T-helper 17 cell (primary cell): ENCODE measurements around the gene ERP44. TPM values are rescaled to one million over a fixed set of nuclear protein-coding genes. Genes with fewer than 3 reads are reported as not detected.
A peak's percentile ranks its signal among the peaks of the same experiment; 100 is the strongest.

Experiments
- ATAC-seq: fragments of 150-1000 bp; cut with Tn5 transposase; 2 replicates; pipeline ENCODE4 v1.10.0; 2021; ENCODE audit warnings: mild to moderate bottlenecking, moderate library complexity
- DNase-seq, 3 donors: peaks; one replicate each; pipeline versions ENCODE4 v3.0.0 to v3.0.0-alpha.2; 2020 to 2021
- H3K9me3 ChIP-seq: one replicate; pipeline ENCODE4 v1.7.0; 2013; ENCODE audit warnings: low read length, mild to moderate bottlenecking; ENCODE audit not compliant: control insufficient read depth, poor library complexity, severe bottlenecking
- H3K27ac Mint-ChIP-seq: one replicate; pipeline ENCODE4 v1.8.0; 2022; ENCODE audit warnings: mild to moderate bottlenecking, moderate library complexity, mixed read lengths
- H3K27me3 Mint-ChIP-seq: one replicate; pipeline ENCODE4 v1.8.0; 2022; ENCODE audit warnings: mixed read lengths
- H3K36me3 Mint-ChIP-seq: one replicate; pipeline ENCODE4 v1.8.0; 2022; ENCODE audit warnings: low read depth, mixed read lengths
- H3K4me1 Mint-ChIP-seq: one replicate; pipeline ENCODE4 v1.8.0; 2022; ENCODE audit warnings: mild to moderate bottlenecking, mixed read lengths
- H3K4me3 Mint-ChIP-seq: one replicate; pipeline ENCODE4 v1.8.0; 2022; ENCODE audit warnings: mild to moderate bottlenecking, moderate library complexity, mixed read lengths
- total RNA-seq, 4 donors: library from RNA in 2 of 4; stranded (reverse) in 2 of 4; gene quantifications; one replicate each; pipeline ENCODE4 v1.2.3 and lab custom pipeline; 2022 to 2026

Gene ERP44
- total RNA-seq, 2 donors from 2014 or later, result 11.6 to 12.4 TPM

DNA sequence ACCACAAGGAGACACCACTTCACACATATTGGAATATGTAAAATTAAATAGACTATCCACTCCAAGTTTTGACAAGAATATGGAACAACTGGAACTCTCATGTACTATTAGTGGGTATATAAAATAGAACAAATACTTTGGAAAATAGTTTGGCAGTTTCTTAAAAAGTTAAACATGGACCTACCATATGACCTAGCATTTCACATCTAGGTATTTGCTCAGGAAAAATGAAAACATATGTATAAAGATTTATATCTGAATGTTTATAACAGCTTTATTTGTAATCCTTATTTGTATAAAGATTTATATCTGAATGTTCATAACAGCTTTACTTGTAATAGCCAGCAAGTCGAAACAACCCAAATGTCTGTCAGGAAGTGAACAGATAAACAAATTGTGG lies 49.2 kb downstream of the ERP44 start:
- Mint-ChIP-seq H3K27ac (no peak overlapping the region), H3K36me3 (peaks cover 8% of the 10 kb centered on the region), H3K27me3 (no peaks in the 10 kb centered on the region), H3K4me3 (no peak overlapping the region), H3K4me1 (peaks cover 23% of the 10 kb centered on the region)
- DNase-seq (no peak), ATAC-seq (no peak)
- H3K9me3 ChIP-seq, result no peaks in the 10 kb centered on the region

DNA sequence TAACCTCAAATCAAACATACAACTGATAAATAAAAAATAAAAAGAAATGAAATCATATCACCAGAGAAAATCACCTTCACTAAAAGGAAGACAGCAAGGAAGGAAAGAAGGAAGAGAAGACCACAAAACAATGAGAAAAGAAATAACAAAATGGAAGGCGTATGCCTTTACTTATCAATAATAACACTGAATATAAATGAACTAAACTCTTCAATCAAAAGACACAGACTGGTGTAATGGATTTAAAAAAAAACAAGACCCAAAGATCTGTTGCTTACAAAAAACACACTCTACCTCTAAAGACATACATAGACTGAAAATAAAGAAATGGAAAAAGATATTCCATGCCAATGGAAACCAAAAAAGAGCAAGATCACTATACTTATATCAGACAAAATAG lies 60.3 kb downstream of the ERP44 start:
- no peak overlapping the region for H3K27ac Mint-ChIP-seq
- ATAC-seq, result no peak
- DNase-seq, result no peak

DNA sequence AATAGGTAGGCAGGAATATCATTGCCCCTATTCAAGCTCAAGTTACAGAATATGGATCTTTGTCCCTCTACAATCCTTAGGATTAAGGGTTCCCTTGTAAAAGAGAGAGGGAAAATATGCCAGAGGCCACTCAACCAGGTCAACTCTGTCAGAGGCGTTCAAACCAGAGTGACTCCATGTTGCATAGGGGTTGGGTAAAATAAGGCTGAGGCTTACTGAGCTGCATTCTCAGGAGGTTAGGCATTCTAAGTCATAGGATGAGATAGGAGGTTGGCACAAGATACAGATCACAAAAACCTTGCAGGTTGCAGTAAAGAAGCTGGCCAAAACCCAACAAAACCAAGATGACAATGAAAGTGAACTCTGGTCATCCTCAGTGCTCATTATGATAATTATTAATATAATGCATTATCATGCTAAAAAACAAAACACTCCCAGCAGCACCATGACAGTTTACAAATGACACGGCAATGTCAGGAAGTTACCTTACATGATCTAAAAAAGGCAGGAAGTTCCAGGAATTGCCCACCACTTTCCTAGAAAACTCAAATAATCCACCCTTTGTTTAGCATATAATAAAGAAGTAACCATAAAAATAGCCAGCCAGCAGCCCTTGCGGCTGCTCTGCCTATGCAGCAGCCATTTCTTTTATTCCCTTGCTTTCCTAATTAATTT lies 64.8 kb downstream of the ERP44 start:
- Mint-ChIP-seq H3K4me3 (no peak overlapping the region), H3K27ac (no peak overlapping the region), H3K27me3 (no peaks in the 10 kb centered on the region), H3K4me1 (peaks cover 20% of the 10 kb centered on the region), H3K36me3 (peaks cover 3% of the 10 kb centered on the region)
- DNase-seq (no peak), ATAC-seq (no peak)
- no peaks in the 10 kb centered on the region for H3K9me3 ChIP-seq

More for the DNA sequence above, 60.3 kb downstream of the ERP44 start:
- Mint-ChIP-seq H3K36me3 (peaks cover 10% of the 10 kb centered on the region), H3K4me3 (no peak overlapping the region), H3K4me1 (peaks cover 20% of the 10 kb centered on the region), H3K27me3 (no peaks in the 10 kb centered on the region)
- H3K9me3 ChIP-seq, result no peaks in the 10 kb centered on the region

DNA sequence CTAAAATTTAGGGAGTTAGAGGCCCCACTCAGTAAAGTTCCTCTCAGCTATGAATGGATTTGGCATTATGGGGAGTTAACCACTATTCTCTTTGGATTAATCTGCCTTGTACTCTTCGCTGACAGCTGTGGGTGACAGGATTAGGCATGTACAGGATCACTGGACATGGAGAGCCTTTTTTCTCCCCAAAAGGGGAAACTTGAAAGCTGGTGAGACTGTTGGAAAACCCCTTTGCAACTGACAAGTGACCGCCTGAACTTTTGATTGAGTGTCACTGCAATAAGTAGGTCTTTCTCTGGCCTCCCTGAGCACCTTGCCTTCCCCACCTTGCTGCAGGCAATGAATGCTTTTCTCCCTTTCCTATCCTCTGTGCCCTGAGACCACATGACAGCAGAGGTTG lies 68.3 kb downstream of the ERP44 start:
- Mint-ChIP-seq H3K4me3 (no peak overlapping the region), H3K27me3 (no peaks in the 10 kb centered on the region), H3K4me1 (peaks cover 16% of the 10 kb centered on the region), H3K27ac (peak overlapping the region; percentile 9), H3K36me3 (no peaks in the 10 kb centered on the region)
- H3K9me3 ChIP-seq, result no peaks in the 10 kb centered on the region
- ATAC-seq, result no peak
- no peak for DNase-seq

DNA sequence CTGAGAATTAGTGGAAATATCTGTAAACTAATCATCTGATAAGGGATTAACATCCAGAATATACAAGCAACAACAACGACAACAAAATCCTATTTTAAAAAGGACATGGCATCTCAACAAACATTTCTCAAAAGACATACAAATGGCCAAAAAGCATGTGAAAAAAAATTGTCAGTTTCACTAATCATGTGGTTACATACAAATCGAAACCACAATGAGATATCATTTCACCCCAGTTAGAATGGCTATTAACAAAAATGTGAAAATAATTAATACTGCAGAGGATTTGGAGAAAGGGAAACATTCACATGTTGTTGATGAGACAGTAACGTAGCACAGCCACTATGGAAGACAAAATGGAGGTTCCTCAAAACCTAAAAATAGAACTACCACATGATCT lies 69.5 kb downstream of the ERP44 start:
- no peaks in the 10 kb centered on the region for H3K27me3 Mint-ChIP-seq
- peaks cover 10% of the 10 kb centered on the region for H3K4me1 Mint-ChIP-seq
- no peak overlapping the region for H3K4me3 Mint-ChIP-seq
- peak overlapping the region; percentile 27 for H3K27ac Mint-ChIP-seq
- no peak for DNase-seq
- no peaks in the 10 kb centered on the region for H3K9me3 ChIP-seq
- no peaks in the 10 kb centered on the region for H3K36me3 Mint-ChIP-seq
- ATAC-seq, result no peak

DNA sequence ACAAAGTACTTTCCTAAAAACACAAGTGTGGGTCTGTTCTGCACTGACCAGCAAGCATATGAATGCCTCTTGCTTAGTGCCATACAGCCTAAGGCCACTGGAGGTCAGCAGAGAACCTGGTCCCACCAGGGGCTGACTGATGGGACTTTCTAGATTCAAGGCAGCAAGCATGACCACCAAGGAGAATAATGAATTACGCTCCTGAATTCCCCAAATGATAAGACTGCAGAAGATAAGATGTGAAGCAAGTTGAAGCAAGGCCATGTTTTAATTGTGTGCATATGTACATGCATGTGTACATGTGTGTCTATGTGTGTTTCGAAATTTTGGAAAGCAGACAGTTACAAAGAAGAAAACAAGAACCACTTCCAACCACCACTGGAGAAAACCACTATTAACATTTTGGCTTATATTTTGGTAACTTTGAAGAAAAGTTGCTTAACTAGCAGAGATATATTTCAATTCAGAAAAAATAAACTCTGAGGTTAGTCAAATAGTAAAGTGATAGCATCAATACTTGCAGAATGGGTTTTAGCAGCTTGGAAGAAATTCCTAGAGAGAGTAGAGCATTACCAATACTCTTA lies 70.5 kb downstream of the ERP44 start:
- peak overlapping the region; percentile 51 for H3K27ac Mint-ChIP-seq
- H3K9me3 ChIP-seq, result no peaks in the 10 kb centered on the region
- H3K27me3 Mint-ChIP-seq, result no peaks in the 10 kb centered on the region
- H3K36me3 Mint-ChIP-seq, result no peaks in the 10 kb centered on the region
- ATAC-seq, result peak; percentile 98
- peak overlapping the region; percentile 45 for H3K4me3 Mint-ChIP-seq
- peak; percentile 28 to 48 (median 29) for DNase-seq
- peaks cover 10% of the 10 kb centered on the region for H3K4me1 Mint-ChIP-seq

DNA sequence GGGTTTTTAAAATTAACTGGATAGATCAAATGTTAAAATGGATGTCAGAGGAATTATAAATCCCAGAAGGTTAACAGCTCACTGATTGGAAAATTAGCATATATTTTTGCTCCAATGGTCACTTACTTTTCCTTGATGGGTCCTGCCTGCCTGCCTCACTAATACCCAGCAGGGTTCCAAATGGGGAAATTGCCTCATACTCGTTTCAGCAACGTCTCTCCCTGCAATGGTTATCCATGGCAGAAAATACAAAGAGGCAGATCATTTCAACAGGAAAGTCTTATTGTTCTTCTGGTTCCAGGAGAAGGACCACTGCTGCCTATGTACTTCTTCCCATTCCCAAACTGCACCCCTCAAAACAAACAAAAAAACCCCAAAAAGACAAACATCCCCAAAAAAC lies 71.3 kb downstream of the ERP44 start:
- no peak for ATAC-seq
- no peak for DNase-seq
- H3K9me3 ChIP-seq, result no peaks in the 10 kb centered on the region
- peaks cover 10% of the 10 kb centered on the region for H3K4me1 Mint-ChIP-seq
- no peaks in the 10 kb centered on the region for H3K36me3 Mint-ChIP-seq
- no peaks in the 10 kb centered on the region for H3K27me3 Mint-ChIP-seq
- no peak overlapping the region for H3K4me3 Mint-ChIP-seq
- peak overlapping the region; percentile 51 for H3K27ac Mint-ChIP-seq

DNA sequence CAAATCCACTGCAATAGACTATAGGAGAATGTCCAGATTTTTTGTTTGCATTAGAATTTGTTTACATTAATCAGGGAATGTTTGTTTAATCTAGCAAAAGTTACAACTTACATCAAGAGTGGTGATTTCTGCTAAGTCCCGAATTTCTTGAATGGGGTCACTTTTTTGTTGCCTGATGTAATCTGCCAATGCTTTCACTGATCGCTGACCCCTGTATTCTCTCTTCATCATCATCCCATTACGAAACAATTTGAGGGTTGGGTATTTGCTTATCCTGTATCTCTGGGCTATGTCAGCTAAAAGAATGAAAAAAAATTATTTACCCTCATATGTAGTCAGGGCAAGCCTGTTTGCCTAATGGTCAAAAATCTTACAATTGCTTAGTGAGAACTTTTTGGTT lies 76.9 kb downstream of the ERP44 start:
- no peak for ATAC-seq
- Mint-ChIP-seq H3K4me1 (peaks cover 7% of the 10 kb centered on the region), H3K27me3 (no peaks in the 10 kb centered on the region), H3K36me3 (peaks cover 9% of the 10 kb centered on the region), H3K4me3 (no peak overlapping the region), H3K27ac (no peak overlapping the region)
- H3K9me3 ChIP-seq, result no peaks in the 10 kb centered on the region
- no peak for DNase-seq

DNA sequence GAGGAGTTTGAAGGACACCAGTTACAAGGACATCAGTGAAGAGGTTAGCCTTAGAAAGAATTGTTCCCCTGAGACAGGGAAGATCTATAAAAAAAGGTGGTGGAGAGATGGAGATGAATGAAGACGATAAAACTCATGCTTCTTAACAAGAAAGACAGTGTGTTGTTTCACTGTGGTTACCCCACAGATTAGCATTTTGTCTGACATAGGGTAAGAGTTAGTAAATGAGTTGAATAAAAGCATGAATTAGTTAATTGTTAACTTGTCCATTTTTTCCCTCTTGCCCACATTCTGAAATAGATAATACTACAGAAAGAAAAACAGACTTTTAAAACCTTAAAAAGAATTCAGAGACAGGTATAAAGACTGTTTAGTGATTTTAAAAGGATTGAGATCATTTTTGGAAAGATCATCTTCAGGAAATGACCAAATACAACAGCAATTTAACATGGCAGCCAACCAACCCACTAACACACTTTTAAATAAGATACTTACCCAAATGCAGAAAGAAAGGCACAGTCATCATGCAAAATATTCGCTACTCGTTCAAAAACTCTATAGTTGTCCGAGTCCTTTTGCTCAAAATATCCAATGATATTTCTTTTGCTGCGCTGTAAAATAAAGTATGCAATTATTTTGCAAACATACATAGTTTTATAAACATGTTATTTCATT lies 78.5 kb downstream of the ERP44 start:
- Mint-ChIP-seq H3K27me3 (no peaks in the 10 kb centered on the region), H3K27ac (no peak overlapping the region), H3K36me3 (peaks cover 9% of the 10 kb centered on the region), H3K4me1 (peaks cover 7% of the 10 kb centered on the region), H3K4me3 (peak overlapping the region; percentile 39)
- ATAC-seq, result no peak
- H3K9me3 ChIP-seq, result no peaks in the 10 kb centered on the region
- no peak for DNase-seq

DNA sequence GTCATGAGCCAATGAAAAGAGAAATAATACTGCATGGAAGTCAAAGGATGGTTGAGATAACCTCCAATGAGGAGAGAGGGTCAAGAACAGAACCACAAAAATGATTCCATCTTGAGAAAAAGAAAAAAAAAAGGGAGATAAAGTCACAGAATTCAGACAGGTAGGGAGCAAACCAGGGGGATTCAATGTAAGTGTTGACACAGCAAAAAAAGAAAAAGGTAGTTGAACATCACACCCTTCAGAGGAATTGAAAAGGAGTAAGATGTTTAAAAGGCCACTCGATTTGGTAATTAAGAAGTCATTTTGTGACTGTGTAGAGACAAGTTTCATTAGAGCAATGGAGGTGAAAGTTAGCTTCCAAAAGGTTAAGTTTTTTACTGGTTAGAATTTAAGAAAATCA lies 79.3 kb downstream of the ERP44 start:
- no peak overlapping the region for H3K4me3 Mint-ChIP-seq
- peaks cover 9% of the 10 kb centered on the region for H3K36me3 Mint-ChIP-seq
- DNase-seq (no peak), ATAC-seq (no peak)
- no peaks in the 10 kb centered on the region for H3K27me3 Mint-ChIP-seq
- H3K9me3 ChIP-seq, result no peaks in the 10 kb centered on the region
- H3K27ac Mint-ChIP-seq, result peak overlapping the region; percentile 59
- peaks cover 7% of the 10 kb centered on the region for H3K4me1 Mint-ChIP-seq

DNA sequence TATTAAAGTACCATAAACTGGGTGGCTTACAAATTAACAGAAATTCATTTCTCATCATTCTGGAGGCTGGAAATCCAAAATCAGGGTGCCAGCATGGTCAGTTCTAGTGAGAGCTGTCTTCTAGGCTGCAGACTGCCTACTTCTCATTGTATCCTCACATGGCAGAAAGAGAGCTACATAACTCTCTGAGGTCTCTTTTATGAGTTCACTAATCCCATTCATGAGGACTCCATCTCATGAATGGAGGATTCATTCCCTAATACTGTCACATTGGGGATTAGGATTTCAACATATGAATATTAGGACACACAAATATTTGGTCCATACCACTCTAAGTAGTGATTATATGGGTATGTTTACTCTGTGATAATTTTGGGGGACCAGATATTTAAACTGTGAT lies 84.0 kb downstream of the ERP44 start:
- Mint-ChIP-seq H3K36me3 (peaks cover 14% of the 10 kb centered on the region), H3K27me3 (no peaks in the 10 kb centered on the region), H3K4me3 (no peak overlapping the region), H3K27ac (no peak overlapping the region), H3K4me1 (peaks cover 5% of the 10 kb centered on the region)
- H3K9me3 ChIP-seq, result no peaks in the 10 kb centered on the region
- ATAC-seq, result no peak
- no peak for DNase-seq

DNA sequence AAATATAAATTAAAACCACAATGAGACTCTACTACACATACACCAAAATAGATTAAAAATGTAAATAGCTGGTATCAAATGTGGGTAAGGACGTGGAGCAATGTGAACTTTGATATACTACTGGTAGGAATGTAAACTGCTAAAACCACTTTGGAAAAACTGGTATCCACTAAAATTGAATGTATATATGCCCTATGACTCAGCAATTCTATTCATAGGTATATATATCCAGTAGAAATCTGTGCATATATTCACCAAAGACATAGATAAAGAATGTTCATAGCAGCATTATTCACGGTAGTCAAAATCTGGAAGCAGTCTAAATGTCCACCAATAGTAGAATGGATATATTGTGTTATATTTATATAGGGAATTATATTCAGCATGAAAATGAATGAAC lies 85.2 kb downstream of the ERP44 start:
- Mint-ChIP-seq H3K27me3 (no peaks in the 10 kb centered on the region), H3K36me3 (peaks cover 14% of the 10 kb centered on the region), H3K27ac (no peak overlapping the region), H3K4me3 (no peak overlapping the region), H3K4me1 (peaks cover 2% of the 10 kb centered on the region)
- ATAC-seq, result no peak
- no peaks in the 10 kb centered on the region for H3K9me3 ChIP-seq
- no peak for DNase-seq

DNA sequence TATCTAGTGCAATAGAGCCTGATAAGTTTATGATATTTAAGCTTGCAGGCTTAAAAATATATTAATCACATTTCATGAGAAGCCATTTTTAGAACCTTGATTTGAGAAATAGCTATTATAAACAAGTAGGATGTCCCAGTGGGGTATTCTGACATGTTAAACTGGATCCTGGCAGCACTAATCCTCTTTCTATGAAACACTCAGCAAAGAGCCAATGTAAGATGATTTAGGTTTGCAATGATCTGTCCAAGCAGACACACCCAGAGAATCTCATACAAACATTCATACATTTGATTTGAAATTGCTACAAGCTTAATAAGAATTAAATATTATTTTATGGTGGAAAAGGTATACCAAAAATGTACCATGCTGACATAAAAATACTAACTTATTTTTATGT lies 86.5 kb downstream of the ERP44 start:
- no peaks in the 10 kb centered on the region for H3K27me3 Mint-ChIP-seq
- peaks cover 2% of the 10 kb centered on the region for H3K4me1 Mint-ChIP-seq
- DNase-seq (no peak), ATAC-seq (no peak)
- H3K9me3 ChIP-seq, result no peaks in the 10 kb centered on the region
- peaks cover 14% of the 10 kb centered on the region for H3K36me3 Mint-ChIP-seq
- H3K4me3 Mint-ChIP-seq, result no peak overlapping the region
- no peak overlapping the region for H3K27ac Mint-ChIP-seq
